ENCODE data around the gene SPTBN4. TPM values are rescaled to one million over a fixed set of nuclear protein-coding genes. Genes with fewer than 3 reads are reported as not detected.

The SPTBN4 gene
- total and polyA plus RNA-seq, 2 of the 4 experiments (the other 2 are of a cell fraction) = 0.72 to 0.91 TPM

GRCh38 chr19:40549007-40549708, 82.4 kb downstream of the SPTBN4 start:
- Histone ChIP-seq H2BK15ac (ENCODE audit: low read depth, low read length) (no peak overlapping the region), H3K4me1 (ENCODE audit: control insufficient read depth, insufficient read depth, low read length) (no peaks in the 10 kb centered on the region), H3K79me1 (ENCODE audit: low read depth in 1 of 2, low read length in 2 of 2) (no peaks in the 10 kb centered on the region), H2BK120ac (ENCODE audit: low read depth, low read length) (no peak overlapping the region), H3K9ac (ENCODE audit: low read depth, low read length) (no peak overlapping the region), H4K91ac (ENCODE audit: insufficient read depth, low read depth, low read length) (no peak overlapping the region), H3K36me3 (ENCODE audit: control insufficient read depth, insufficient read depth, low read length) (no peaks in the 10 kb centered on the region), H2AK5ac (ENCODE audit: low read depth, low read length) (no peak overlapping the region), H3K27me3 (ENCODE audit: control insufficient read depth, insufficient read depth, low read length) (peaks cover 35% of the 10 kb centered on the region), H3K18ac (ENCODE audit: low read depth, low read length) (no peak overlapping the region), H2AK9ac (replicated peaks; ENCODE audit: low read depth, low read length, poor library complexity) (peak overlapping the region; percentile 82), H2BK20ac (ENCODE audit: low read depth, low read length) (no peak overlapping the region), H3K4ac (ENCODE audit: low read depth, low read length) (no peak overlapping the region), H3K14ac (replicated peaks; ENCODE audit: low read depth, low read length) (no peak overlapping the region), H3K4me3 (ENCODE audit: insufficient read depth, low read depth, low read length) (no peak overlapping the region), H4K8ac (ENCODE audit: low read depth in 2 of 2, low read length in 2 of 2) (no peak overlapping the region), H3K9me1 (ENCODE audit: insufficient read depth, low read length) (no peaks in the 10 kb centered on the region), H3K9me3 (ENCODE audit: control insufficient read depth, insufficient read depth, low read length) (no peaks in the 10 kb centered on the region; the same call in 1 of the 2 replicates), H4K20me1 (ENCODE audit: insufficient read depth, low read length) (no peaks in the 10 kb centered on the region), H3K4me2 (ENCODE audit: low read depth, low read length) (no peak overlapping the region), H2BK5ac (ENCODE audit: low read depth, low read length, poor library complexity, severe bottlenecking) (no peak overlapping the region), H3K56ac (ENCODE audit: extremely low read depth, insufficient read depth, low read length) (no peak overlapping the region), H2AFZ (replicated peaks; ENCODE audit: low read length, poor library complexity) (peak overlapping the region; percentile 84), H3K23ac (ENCODE audit: low read depth, low read length) (no peak overlapping the region), H4K5ac (ENCODE audit: low read depth, low read length) (no peak overlapping the region), H3K27ac (ENCODE audit: insufficient read depth, low read length) (no peak overlapping the region)
- no TSS peak for BruUV-seq (replicated peaks)
- ATAC-seq (ENCODE audit: low read depth) (peak; percentile 80), DNase-seq (peak; percentile 39)
- intact Hi-C loops (cut with micrococcal nuclease) = loop anchor here (2.0 kb wide), 1 partner anchor 50 kb away; no protein-coding TSS in a partner anchor
- POLR2A ChIA-PET (ENCODE audit: unreplicated experiment) = no interaction called here
- peak; percentile 49 for TF ChIP-seq SMC3 (IDR thresholded peaks at IDR 0.05; ENCODE audit: low read depth, low read length)
- TF ChIP-seq RAD21 (IDR thresholded peaks at IDR 0.05; ENCODE audit: low read length) = peak; percentile 35; the same call in 1 of the 2 replicates
- peak; percentile 41 for TF ChIP-seq CTCF (conservative IDR thresholded peaks at IDR 0.05; ENCODE audit: low read depth, low read length)
- TF ChIP-seq CEBPB (IDR thresholded peaks at IDR 0.05; ENCODE audit: low read depth, low read length) = no peak
- in situ Hi-C loops (cut with MboI; ENCODE audit: low sequenced_read_pairs) = no loop called here
- 0% methylated on average over 1 of the region's 43 CpGs; no CpG with 5 or more reads in 1 of the 2 experiments for WGBS, 2 experiments (ENCODE audit: extremely low coverage in 2 of 2, insufficient read length in 1 of 2)
- CTCF ChIA-PET = interaction anchor here (1.1 to 1.4 kb wide), 2 partner anchors 54 to 85 kb away, joined by 4 read pairs; no protein-coding TSS in a partner anchor
- dilution Hi-C loops (cut with HindIII; ENCODE audit: low sequenced_read_pairs, unreplicated experiment) = no loop called here
